ENCODE measurements around the gene LURAP1L. TPM values are rescaled to one million over a fixed set of nuclear protein-coding genes. Genes with fewer than 3 reads are reported as not detected.

The LURAP1L gene
- total and polyA plus RNA-seq, 2 of the 4 experiments (the other 2 are of a cell fraction) = 6.1 to 10.6 TPM

GRCh38 chr9:12737871-12738270 is 36.9 kb upstream of the LURAP1L start:
- Histone ChIP-seq H3K36me3 (ENCODE audit: control insufficient read depth, insufficient read depth, low read length) (no peaks in the 10 kb centered on the region), H4K20me1 (ENCODE audit: insufficient read depth, low read length) (no peaks in the 10 kb centered on the region), H2BK20ac (ENCODE audit: low read depth, low read length) (no peak overlapping the region), H3K4ac (ENCODE audit: low read depth, low read length) (no peak overlapping the region), H3K18ac (ENCODE audit: low read depth, low read length) (no peak overlapping the region), H3K4me1 (ENCODE audit: control insufficient read depth, insufficient read depth, low read length) (0 out of 2 replicates have a peak, but pooled peaks cover 2% of the 10 kb centered on the region), H3K56ac (ENCODE audit: extremely low read depth, insufficient read depth, low read length) (no peak overlapping the region), H4K91ac (ENCODE audit: insufficient read depth, low read depth, low read length) (no peak overlapping the region), H2BK15ac (ENCODE audit: low read depth, low read length) (no peak overlapping the region), H3K27me3 (ENCODE audit: control insufficient read depth, insufficient read depth, low read length) (no peaks in the 10 kb centered on the region; the same call in 1 of the 2 replicates), H2BK120ac (ENCODE audit: low read depth, low read length) (no peak overlapping the region), H3K9me3 (ENCODE audit: control insufficient read depth, insufficient read depth, low read length) (peaks cover 6% of the 10 kb centered on the region), H3K4me3 (ENCODE audit: insufficient read depth, low read depth, low read length) (no peak overlapping the region), H2BK5ac (ENCODE audit: low read depth, low read length, poor library complexity, severe bottlenecking) (no peak overlapping the region), H3K4me2 (ENCODE audit: low read depth, low read length) (no peak overlapping the region), H4K5ac (ENCODE audit: low read depth, low read length) (no peak overlapping the region), H2AFZ (replicated peaks; ENCODE audit: low read length, poor library complexity) (no peak overlapping the region), H2AK9ac (replicated peaks; ENCODE audit: low read depth, low read length, poor library complexity) (no peak overlapping the region), H3K9me1 (ENCODE audit: insufficient read depth, low read length) (no peaks in the 10 kb centered on the region), H3K23ac (ENCODE audit: low read depth, low read length) (no peak overlapping the region), H3K14ac (replicated peaks; ENCODE audit: low read depth, low read length) (no peak overlapping the region), H2AK5ac (ENCODE audit: low read depth, low read length) (no peak overlapping the region), H4K8ac (ENCODE audit: low read depth in 2 of 2, low read length in 2 of 2) (no peak overlapping the region), H3K79me1 (ENCODE audit: low read depth in 1 of 2, low read length in 2 of 2) (no peaks in the 10 kb centered on the region), H3K9ac (ENCODE audit: low read depth, low read length) (no peak overlapping the region), H3K27ac (ENCODE audit: insufficient read depth, low read length) (no peak overlapping the region)
- WGBS, 2 experiments (ENCODE audit: extremely low coverage in 2 of 2, insufficient read length in 1 of 2) = no CpG with 5 or more reads among the region's 1 CpG
- CTCF ChIA-PET = interaction anchor here (0.6 kb wide), 1 partner anchor 296 kb away, joined by 3 read pairs; no protein-coding TSS in a partner anchor
- no peak for DNase-seq
- BruUV-seq (replicated peaks) = no TSS peak
- dilution Hi-C loops (cut with HindIII; ENCODE audit: low sequenced_read_pairs, unreplicated experiment) = no loop called here
- no peak for ATAC-seq (ENCODE audit: low read depth)
- in situ Hi-C loops (cut with MboI; ENCODE audit: low sequenced_read_pairs) = no loop called here
- intact Hi-C loops (cut with micrococcal nuclease) = no loop called here
- TF ChIP-seq MAFK (IDR thresholded peaks at IDR 0.05; ENCODE audit: low read depth, low read length) (no peak), CHD1 (IDR thresholded peaks at IDR 0.05; ENCODE audit: low read depth, low read length) (no peak), SMC3 (IDR thresholded peaks at IDR 0.05; ENCODE audit: low read depth, low read length) (no peak), NFE2L2 (IDR thresholded peaks at IDR 0.05; ENCODE audit: low read depth, low read length) (no peak), RFX5 (IDR thresholded peaks at IDR 0.05; ENCODE audit: low read depth, low read length) (no peak), MAZ (IDR thresholded peaks at IDR 0.05; ENCODE audit: borderline replicate concordance, low read depth, low read length) (no peak)
- POLR2A ChIA-PET (ENCODE audit: unreplicated experiment) = interaction anchor here (0.6 kb wide), 1 partner anchor 13 kb away, joined by 3 read pairs; no protein-coding TSS in a partner anchor

Data from IMR-90 (cell line).